Anterior cingulate cortex (tissue), 58 donors: Measurements from ENCODE around the gene TUBB4B.
A peak's percentile ranks its signal among the peaks of the same experiment; 100 is the strongest.

Experiments
- DNase-seq, 58 donors: peaks; one replicate each; lab custom pipeline; 2025; lab: John Stamatoyannopoulos, UW

The TUBB4B gene

DNA sequence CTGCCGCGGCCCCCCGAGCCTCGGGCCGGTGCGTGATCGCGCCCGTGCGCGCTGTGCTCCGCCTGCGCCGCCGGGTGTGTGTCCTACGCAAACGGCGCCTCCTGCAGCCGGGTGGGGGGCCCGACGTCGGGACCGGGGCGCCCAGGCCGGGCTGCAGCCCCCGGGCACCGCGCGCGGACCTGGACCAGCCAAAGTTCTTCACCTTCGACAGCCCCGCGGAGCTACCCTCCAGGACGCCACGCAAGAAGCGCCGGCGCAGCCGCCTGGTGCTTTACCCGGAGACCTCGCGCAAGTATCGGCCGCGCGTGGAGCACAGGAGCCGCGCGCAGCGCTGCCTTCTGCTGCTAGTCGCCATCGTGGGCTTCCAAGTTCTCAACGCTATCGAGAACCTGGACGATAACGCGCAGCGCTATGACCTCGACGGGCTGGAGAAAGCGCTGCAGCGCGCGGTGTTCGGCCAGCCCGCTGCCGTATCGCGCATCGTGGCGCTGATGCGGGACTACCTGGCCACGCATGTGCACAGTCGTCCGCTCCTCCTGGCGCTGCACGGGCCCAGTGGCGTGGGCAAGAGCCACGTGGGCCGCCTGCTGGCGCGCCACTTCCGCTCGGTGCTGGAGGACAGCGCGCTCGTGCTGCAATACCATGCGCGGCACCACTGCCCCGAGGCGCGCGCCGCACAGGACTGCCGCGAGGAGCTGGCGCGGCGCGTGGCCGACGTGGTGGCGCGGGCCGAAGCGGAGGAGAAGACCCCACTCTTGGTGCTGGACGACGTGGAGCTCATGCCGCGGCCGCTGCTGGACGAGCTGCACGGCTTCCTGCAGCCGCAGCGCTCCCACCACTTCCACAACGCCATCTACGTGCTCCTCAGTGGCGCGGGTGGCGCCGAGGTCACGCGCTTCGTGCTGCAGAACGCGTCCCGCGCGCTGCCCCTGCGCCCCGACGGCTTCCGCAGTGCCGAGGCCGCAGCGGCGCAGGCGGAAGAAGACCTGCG, 37.9 kb downstream of the TUBB4B start:
- DNase-seq, result no peak

DNA sequence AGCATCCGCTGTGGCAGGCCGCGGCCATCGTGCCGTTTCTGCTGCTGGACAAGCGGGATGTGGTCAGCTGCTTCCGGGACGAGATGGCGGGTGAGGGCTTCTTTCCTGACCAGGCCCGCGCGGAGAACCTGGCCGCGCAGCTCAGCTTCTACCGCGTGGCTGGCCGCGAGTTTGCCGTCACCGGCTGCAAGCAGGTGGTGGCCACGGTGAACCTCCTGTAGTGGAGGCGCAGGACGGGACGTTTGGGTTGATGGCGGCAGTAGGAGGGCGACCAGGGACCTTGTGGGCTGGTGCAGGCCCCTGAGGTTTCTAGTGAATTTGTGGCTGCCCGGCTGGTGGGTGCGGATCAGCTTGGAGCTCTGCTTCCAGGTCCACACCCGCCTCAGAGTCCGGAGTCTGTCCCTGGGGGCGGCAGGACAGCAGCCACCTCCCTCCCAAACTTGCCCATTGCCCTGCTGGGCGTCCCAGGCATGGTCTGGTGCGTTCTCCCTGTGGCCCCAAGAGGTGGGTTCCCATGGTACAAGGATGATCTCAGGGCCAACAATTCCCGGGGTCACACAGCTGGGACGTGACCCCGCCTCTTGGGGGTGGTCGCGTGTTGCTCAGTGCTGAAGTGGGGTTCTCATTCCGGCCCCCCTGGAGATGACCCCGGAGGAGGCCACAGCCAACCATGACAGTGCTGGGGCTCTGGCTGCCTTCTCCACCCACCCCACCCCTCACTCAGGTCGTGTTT, 38.8 kb downstream of the TUBB4B start:
- DNase-seq, result no peak

DNA sequence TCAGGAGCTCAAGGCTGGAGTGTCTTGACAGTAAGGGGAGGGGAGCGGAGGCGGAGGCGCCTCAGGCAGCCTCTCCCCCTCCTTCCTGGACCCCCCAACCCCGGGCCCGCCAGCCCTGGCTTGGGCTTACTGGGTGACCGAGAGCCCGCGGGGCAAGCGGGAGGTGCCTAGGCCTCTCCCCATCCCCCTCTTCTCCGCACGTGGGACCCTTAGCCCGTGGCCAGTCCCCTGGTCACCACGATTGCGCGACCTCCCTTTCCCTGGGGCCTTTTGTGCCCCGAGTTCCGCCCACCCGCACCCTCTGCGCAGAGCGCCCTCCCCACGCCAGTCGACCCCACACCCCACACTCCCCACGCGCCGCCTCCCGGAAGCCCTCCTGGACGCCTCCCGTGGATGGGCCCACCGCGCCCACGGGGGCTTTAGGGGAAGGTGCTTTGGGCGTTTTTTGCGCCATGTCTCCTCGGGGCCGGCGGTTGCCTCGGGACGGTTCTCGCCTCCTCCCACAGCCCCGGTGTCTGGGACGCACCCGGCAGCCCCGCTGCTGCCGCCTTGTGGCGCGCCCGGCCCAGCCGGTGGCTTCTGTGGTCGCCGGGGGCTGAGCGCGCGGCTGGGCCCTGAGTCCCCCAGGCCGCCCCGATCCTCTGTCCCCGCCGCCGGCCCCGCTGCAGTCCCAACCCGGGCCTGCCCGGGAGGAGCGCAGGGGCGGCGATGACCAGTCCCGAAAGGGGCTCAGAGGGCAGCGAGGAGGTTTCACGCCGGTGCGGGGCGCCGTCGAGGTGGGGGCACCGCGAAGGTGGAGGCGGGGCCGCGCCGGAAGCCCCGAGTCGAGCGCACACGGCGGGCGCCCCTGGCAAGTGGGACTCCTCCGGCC, 39.6 kb downstream of the TUBB4B start:
- DNase-seq, result no peak

DNA sequence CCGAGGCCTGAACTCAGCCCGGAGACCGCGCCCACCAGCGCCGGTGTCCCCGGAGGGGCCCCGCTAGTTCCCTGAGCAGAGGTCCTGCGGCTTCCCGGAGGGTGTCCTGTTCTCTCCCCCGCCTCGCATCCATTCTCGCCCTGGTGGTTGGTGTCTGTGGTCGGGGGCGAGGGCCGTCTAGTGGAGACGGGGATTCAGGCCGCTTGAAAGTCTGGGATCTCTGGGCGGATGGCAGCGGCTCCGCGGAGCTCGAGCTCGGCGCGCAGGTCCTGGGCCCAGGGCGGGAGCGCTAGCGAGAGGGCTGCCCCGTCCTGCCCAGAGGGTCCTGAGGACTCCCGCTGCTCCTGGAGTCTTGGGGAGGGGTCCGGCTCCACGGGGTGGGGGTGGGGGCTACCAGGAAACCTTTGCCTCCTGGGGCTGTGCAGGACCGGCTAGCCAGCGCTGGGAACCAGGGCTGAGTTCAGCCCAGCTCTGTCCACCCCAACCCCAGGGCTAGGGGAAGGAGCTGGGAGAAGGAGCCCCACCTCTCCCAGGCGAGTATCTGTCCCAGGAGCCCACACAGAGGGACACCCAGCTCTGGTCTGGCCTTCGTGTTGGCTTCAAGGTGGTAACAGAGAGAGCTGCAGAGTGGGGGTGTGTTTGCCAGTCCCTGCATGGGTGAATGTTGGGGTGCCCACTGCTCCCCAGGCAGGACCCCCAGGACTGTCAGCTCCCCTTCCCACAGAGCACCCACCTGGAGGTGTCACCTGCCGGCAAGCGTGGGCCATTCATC, 40.4 kb downstream of the TUBB4B start:
- DNase-seq, result no peak

DNA sequence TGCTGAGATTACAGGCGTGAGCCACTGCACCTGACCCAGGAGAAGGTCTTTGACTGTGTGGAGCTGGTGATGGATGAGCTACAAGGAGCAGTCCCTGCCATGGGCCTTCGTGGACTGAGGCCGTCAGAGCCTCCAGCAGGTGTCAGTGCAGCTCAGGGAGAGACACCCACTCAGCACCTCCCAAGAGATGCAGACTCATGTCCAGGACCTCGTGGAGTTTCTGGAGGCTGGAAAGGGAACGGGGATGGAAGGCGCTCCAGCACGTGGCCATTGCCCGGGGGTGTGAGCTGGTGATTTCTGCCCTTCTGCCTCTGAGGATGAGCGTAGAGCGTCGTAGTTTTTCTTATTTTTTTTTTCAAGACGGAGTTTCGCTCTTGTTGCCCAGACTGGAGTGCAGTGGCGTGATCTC, 45.9 kb downstream of the TUBB4B start:
- peak in 5 of 58 donors; percentile 18 to 36 (median 22) for DNase-seq

DNA sequence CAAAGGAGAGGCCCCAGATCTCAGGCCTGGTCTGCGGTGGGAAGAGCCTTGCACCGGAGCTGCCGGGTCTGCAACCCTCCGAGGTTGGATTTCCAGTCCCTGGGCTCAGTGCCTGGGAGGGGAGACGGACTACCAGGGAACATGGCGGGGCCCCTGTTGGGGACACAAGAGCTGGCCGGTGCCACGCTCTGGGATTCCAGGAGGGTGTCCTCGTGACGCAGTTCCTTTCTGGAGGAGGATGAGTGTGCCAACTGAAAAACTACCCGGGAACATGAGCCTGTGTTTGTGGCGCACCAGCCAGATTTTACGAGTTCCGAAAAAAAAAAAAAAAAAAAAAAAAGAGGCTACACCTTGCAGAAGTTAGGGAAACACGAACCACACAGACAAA, 52.0 kb downstream of the TUBB4B start:
- peak in 1 of 58 donors; percentile 28 for DNase-seq
